LHCN-M2 (cell line): ENCODE data around the gene CYTH3. TPM values are rescaled to one million over a fixed set of nuclear protein-coding genes. Genes with fewer than 3 reads are reported as not detected.
A peak's percentile ranks its signal among the peaks of the same experiment; 100 is the strongest.
"Not testable (repeated sequence)": the region's sequence is repeated elsewhere in the genome, so short reads cannot be mapped to it uniquely, and the experiment has no call there.

Experiments used
- DNase-seq: peaks from one replicate; pipeline ENCODE4 v3.0.0-alpha.2; 2012; ENCODE audit warnings: low read depth
- total RNA-seq: library from RNA; depleted of rRNA; stranded (reverse); fragments of >200 nt; gene quantifications from 2 replicates; pipeline ENCODE4 v1.2.3, GENCODE V29; 2014

CYTH3 gene
- total RNA-seq, 1 experiment from 2014 or later: 32.7 TPM

- DNase-seq: no peak
These were observed 73.5 kb downstream of the CYTH3 start for GRCh38 chr7:6198689-6199595.

- no peak for DNase-seq
These were observed 74.4 kb downstream of the CYTH3 start for GRCh38 chr7:6197801-6198551.

- no peak for DNase-seq
These were observed 78.7 kb downstream of the CYTH3 start for GRCh38 chr7:6193709-6194108.

DNA sequence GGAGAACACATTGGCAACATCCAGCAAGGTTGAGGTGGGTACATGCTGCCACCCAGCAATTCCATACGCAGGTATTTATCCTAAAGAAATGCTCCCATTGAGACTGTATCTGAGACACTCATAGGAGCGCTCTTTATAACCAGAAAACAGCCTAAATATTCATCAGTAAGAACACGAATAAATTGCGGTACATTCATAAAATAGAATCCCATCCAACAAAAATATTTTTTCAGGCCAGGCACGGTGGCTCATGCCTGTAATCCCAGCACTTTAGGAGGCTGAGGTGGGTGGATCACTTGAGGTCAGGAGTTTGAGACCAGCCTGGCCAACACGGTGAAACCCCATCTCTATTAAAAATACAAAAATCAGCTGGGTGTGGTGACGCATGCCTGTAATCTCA, 81.9 kb downstream of the CYTH3 start:
- not testable (repeated sequence) for DNase-seq

- no peak for DNase-seq
These were observed 84.0 kb downstream of the CYTH3 start for GRCh38 chr7:6188389-6188788.

- no peak for DNase-seq
These were observed 85.8 kb downstream of the CYTH3 start for GRCh38 chr7:6186577-6186976.

GRCh38 chr7:6182993-6183392, 89.4 kb downstream of the CYTH3 start:
- DNase-seq: no peak

DNA sequence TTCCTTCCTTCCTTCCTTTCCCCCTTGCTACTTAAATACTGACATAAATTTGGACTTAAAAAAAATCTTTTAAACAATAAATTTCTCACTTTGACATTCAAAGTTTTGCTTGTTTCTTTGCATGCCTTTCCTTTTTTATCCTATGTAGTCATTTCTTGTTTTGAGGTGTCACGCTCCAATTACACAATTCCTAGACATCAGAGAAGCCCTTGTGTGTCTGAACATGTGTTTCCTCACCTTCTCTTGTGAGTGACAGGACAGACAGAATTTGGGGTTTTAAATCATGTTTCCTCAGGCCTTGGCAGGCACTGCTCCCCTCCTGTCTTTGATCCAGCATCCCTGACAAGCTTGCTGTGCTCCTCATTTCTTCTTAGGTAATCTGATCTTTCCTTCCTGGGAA, 91.3 kb downstream of the CYTH3 start:
- DNase-seq: no peak

- no peak for DNase-seq
These were observed 92.1 kb downstream of the CYTH3 start for GRCh38 chr7:6180344-6180725.

GRCh38 chr7:6179620-6180343, 92.6 kb downstream of the CYTH3 start:
- DNase-seq: no peak

DNA sequence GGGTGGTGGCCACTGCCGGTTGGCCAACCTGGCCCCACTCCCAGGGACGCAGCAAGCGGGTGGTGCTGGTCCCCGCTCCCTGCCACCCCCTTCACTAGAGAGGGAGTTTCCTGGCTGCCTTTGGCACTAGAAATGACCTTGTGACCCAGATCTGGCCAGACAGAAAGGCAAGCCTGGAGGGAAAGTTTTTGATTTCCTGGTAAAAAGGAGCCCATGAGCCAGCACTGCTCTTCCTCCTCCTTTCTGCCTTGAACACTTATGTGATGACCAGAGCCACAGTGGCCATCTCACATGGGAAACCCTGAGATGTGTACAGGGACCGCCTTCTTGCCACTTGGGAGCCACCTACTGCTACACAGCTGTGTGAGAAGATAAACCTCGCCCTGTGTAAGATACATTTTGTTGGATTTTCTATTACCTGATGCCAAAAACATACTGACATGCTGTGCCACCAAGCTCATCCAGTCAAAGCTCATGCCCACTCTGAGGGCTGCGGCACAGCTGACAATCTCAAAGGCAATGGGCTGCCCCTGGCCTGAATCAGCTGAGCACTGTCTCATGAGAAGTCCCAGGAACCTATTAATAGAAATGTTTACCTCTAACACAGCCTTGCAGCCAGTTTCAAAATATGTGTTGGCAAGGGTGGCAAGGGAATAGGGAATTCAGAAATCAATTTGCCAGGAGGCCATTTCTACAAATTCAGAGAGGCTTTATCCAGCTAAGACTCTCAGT, 94.0 kb downstream of the CYTH3 start:
- DNase-seq: no peak

DNA sequence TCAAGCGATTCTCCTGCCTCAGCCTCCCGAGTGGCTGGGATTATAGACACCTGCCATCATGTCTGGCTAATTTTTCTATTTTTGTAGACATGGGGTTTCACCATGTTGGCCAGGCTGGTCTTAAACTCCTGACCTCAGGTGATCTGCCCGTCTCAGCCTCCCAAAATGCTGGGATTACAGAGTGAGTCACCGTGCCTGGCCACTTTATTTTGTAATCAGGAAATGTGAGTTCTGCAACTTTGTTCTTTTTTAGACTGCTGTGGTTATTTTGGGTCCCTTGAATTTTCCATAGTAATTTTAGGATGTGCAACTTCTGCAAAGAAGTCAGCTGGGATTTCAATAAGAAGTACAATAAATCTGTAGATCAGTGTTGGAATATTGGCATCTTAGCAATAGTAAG, 96.8 kb downstream of the CYTH3 start:
- DNase-seq: peak; percentile 72

GRCh38 chr7:6172910-6173295, 99.5 kb downstream of the CYTH3 start:
- DNase-seq: no peak

- DNase-seq: peak; percentile 28
These were observed 100.1 kb downstream of the CYTH3 start for GRCh38 chr7:6172224-6172909.

GRCh38 chr7:6171532-6172223, 100.7 kb downstream of the CYTH3 start:
- DNase-seq: no peak

- no peak for DNase-seq
These were observed 101.6 kb downstream of the CYTH3 start for GRCh38 chr7:6170571-6171531.

- DNase-seq: no peak
These were observed 102.5 kb downstream of the CYTH3 start for GRCh38 chr7:6169805-6170520.

- DNase-seq: no peak
These were observed 104.0 kb downstream of the CYTH3 start for GRCh38 chr7:6168477-6168868.
